Measurements from ENCODE around the gene GCNT1. TPM values are rescaled to one million over a fixed set of nuclear protein-coding genes. Genes with fewer than 3 reads are reported as not detected.
"Not testable (repeated sequence)": the region's sequence is repeated elsewhere in the genome, so short reads cannot be mapped to it uniquely, and the experiment has no call there.

GCNT1 gene
- total RNA-seq, 2 donors from 2014 or later = 3.1 to 3.8 TPM

- no peaks in the 10 kb centered on the region for H3K27me3 ChIP-seq (replicated peaks; ENCODE audit: insufficient read depth)
- H3K27ac ChIP-seq = peak overlapping the region; percentile 7 to 39
- H3K9me3 ChIP-seq = no peaks in the 10 kb centered on the region
- no peak for DNase-seq (ENCODE audit: low spot score)
- H3K4me1 ChIP-seq (replicated peaks) = no peaks in the 10 kb centered on the region
- intact Hi-C loops (cut with DNase I) = no loop called here
- no peaks in the 10 kb centered on the region for H3K36me3 ChIP-seq
- H3K4me3 ChIP-seq = no peak overlapping the region
- TF ChIP-seq POLR2AphosphoS5 (IDR thresholded peaks at IDR 0.05) = no peak
- TF ChIP-seq CTCF (IDR thresholded peaks at IDR 0.05) = no peak
- TF ChIP-seq POLR2A (IDR thresholded peaks at IDR 0.05) = no peak
- 36% methylated on average over 6 of the region's 6 CpGs for WGBS
These were observed 71.6 kb downstream of the GCNT1 start for GRCh38 chr9:76530458-76531110.

GRCh38 chr9:76531231-76531780, 72.3 kb downstream of the GCNT1 start:
- Histone ChIP-seq H3K36me3 (no peaks in the 10 kb centered on the region), H3K4me1 (replicated peaks) (no peaks in the 10 kb centered on the region), H3K27me3 (replicated peaks; ENCODE audit: insufficient read depth) (no peaks in the 10 kb centered on the region), H3K4me3 (no peak overlapping the region), H3K9me3 (no peaks in the 10 kb centered on the region), H3K27ac (peak overlapping the region; percentile 21 to 39)
- intact Hi-C loops (cut with DNase I) = no loop called here
- peak; percentile 23 for DNase-seq (ENCODE audit: low spot score)
- 50% methylated on average over 3 of the region's 3 CpGs for WGBS
- TF ChIP-seq POLR2AphosphoS5 (IDR thresholded peaks at IDR 0.05) (peak; percentile 32), CTCF (IDR thresholded peaks at IDR 0.05) (no peak), POLR2A (IDR thresholded peaks at IDR 0.05) (no peak)

GRCh38 chr9:76532877-76533276, 73.9 kb downstream of the GCNT1 start:
- H3K4me1 ChIP-seq (replicated peaks); H3K27ac ChIP-seq; H3K27me3 ChIP-seq (replicated peaks; ENCODE audit: insufficient read depth); H3K9me3 ChIP-seq; H3K36me3 ChIP-seq; intact Hi-C loops (cut with DNase I); H3K4me3 ChIP-seq; DNase-seq (ENCODE audit: low spot score): not testable (repeated sequence)
- WGBS = 97% methylated on average over 4 of the region's 4 CpGs

GRCh38 chr9:76534026-76534425, 75.0 kb downstream of the GCNT1 start:
- intact Hi-C loops (cut with DNase I) = no loop called here
- Histone ChIP-seq H3K27me3 (replicated peaks; ENCODE audit: insufficient read depth) (no peaks in the 10 kb centered on the region), H3K9me3 (no peaks in the 10 kb centered on the region), H3K4me3 (no peak overlapping the region), H3K27ac (no peak overlapping the region), H3K36me3 (no peaks in the 10 kb centered on the region), H3K4me1 (replicated peaks) (no peaks in the 10 kb centered on the region)
- 100% methylated on average over 1 of the region's 1 CpG for WGBS
- no peak for DNase-seq (ENCODE audit: low spot score)
- TF ChIP-seq POLR2A (IDR thresholded peaks at IDR 0.05) = no peak
- no peak for TF ChIP-seq POLR2AphosphoS5 (IDR thresholded peaks at IDR 0.05)
- TF ChIP-seq CTCF (IDR thresholded peaks at IDR 0.05) = no peak

DNA sequence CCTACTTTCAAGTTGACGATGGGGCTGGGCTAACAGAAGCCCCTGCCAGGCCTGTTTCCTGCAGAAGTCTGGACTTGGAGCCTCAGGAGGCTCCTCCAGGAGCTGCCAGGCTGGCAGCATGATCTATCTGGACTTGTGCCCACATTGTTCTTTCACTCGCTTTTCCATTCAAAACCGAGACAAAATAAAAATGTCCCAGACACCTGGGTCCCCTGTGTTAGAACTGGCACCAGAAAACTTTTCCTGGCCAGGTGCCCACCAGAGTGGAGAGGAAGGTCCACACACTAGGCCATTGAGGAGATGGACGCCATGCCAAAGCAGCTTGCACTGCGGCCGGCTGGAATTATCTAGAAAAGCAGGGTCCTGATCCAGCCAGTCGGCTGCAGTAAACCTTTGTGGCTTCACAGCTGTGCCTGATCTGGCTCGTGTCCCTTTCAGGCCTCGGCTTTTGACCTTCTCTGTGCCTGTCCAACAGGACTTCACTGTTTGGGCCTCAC, 78.2 kb downstream of the GCNT1 start:
- H3K27ac ChIP-seq = no peak overlapping the region
- H3K9me3 ChIP-seq = no peaks in the 10 kb centered on the region
- 42% methylated on average over 9 of the region's 9 CpGs for WGBS

More for the DNA sequence above, 78.2 kb downstream of the GCNT1 start:
- TF ChIP-seq CTCF (IDR thresholded peaks at IDR 0.05) = no peak
- TF ChIP-seq POLR2AphosphoS5 (IDR thresholded peaks at IDR 0.05) = no peak
- no peak for TF ChIP-seq POLR2A (IDR thresholded peaks at IDR 0.05)
- intact Hi-C loops (cut with DNase I) = no loop called here
- no peaks in the 10 kb centered on the region for H3K4me1 ChIP-seq (replicated peaks)
- H3K4me3 ChIP-seq = no peak overlapping the region
- H3K36me3 ChIP-seq = no peaks in the 10 kb centered on the region
- no peak for DNase-seq (ENCODE audit: low spot score)
- H3K27me3 ChIP-seq (replicated peaks; ENCODE audit: insufficient read depth) = no peaks in the 10 kb centered on the region

Data from prostate gland (tissue), 2 donors.